ENCODE results near the gene NEGR1.

NEGR1 gene

GRCh38 chr1:72018562-72018961 is 263.8 kb downstream of the NEGR1 start:
- no peak for FAIRE-seq

- no peak for FAIRE-seq
Observed at GRCh38 chr1:72015006-72015405, 267.3 kb downstream of the NEGR1 start.

- FAIRE-seq, result no peak
Observed at GRCh38 chr1:72013161-72013560, 269.2 kb downstream of the NEGR1 start.

GRCh38 chr1:72011721-72012120 is 270.6 kb downstream of the NEGR1 start:
- no peak for FAIRE-seq

GRCh38 chr1:72010094-72010431 is 272.3 kb downstream of the NEGR1 start:
- no peak for FAIRE-seq

GRCh38 chr1:72009173-72010093 is 272.9 kb downstream of the NEGR1 start:
- FAIRE-seq, result no peak

- no peak for FAIRE-seq
Observed at GRCh38 chr1:72007312-72007711, 275.0 kb downstream of the NEGR1 start.

GRCh38 chr1:72006092-72006491 is 276.2 kb downstream of the NEGR1 start:
- no peak for FAIRE-seq

- no peak for FAIRE-seq
Observed at GRCh38 chr1:72003092-72003491, 279.2 kb downstream of the NEGR1 start.

GRCh38 chr1:72000809-72001208 is 281.5 kb downstream of the NEGR1 start:
- FAIRE-seq, result no peak

- no peak for FAIRE-seq
Observed at GRCh38 chr1:71994646-71995045, 287.7 kb downstream of the NEGR1 start.

GRCh38 chr1:71987181-71987580 is 295.2 kb downstream of the NEGR1 start:
- no peak for FAIRE-seq

- no peak for FAIRE-seq
Observed at GRCh38 chr1:71986160-71986559, 296.2 kb downstream of the NEGR1 start.

- FAIRE-seq, result no peak
Observed at GRCh38 chr1:71980556-71980955, 301.8 kb downstream of the NEGR1 start.

- FAIRE-seq, result no peak
Observed at GRCh38 chr1:71979882-71980281, 302.5 kb downstream of the NEGR1 start.

- no peak for FAIRE-seq
Observed at GRCh38 chr1:71967670-71968069, 314.7 kb downstream of the NEGR1 start.

- no peak for FAIRE-seq
Observed at GRCh38 chr1:71964188-71964587, 318.2 kb downstream of the NEGR1 start.

- peak; percentile 49 for FAIRE-seq
Observed at GRCh38 chr1:71956613-71957285, 325.6 kb downstream of the NEGR1 start.

GRCh38 chr1:71950579-71950978 is 331.8 kb downstream of the NEGR1 start:
- FAIRE-seq, result no peak

- no peak for FAIRE-seq
Observed at GRCh38 chr1:71949681-71950080, 332.7 kb downstream of the NEGR1 start.

- FAIRE-seq, result no peak
Observed at GRCh38 chr1:71948561-71948960, 333.8 kb downstream of the NEGR1 start.

GRCh38 chr1:71944006-71944405 is 338.3 kb downstream of the NEGR1 start:
- no peak for FAIRE-seq

- no peak for FAIRE-seq
Observed at GRCh38 chr1:71940261-71940660, 342.1 kb downstream of the NEGR1 start.

GRCh38 chr1:71930511-71930910 is 351.8 kb downstream of the NEGR1 start:
- FAIRE-seq, result no peak

Data from colon (tissue), 2 donors.